HG02970 (cell line): ENCODE data around the gene SUPT4H1.
"Not testable (repeated sequence)": the region's sequence is repeated elsewhere in the genome, so short reads cannot be mapped to it uniquely, and the experiment has no call there.

Experiments
- ATAC-seq: cut with Tn5 transposase; IDR thresholded peaks from one replicate; pipeline ENCODE4 v1.9.1; 2021; ENCODE audit warnings: mild to moderate bottlenecking, moderate library complexity, moderate number of reproducible peaks; ENCODE audit not compliant: unreplicated experiment, low FRiP score

Gene SUPT4H1

GRCh38 chr17:58351831-58352595 is at the start of gene SUPT4H1:
TSS of gene SUPT4H1 (minus strand) at chr17:58352201. CDS start at chr17:58352135, 66 bp downstream.
- ATAC-seq, result peak; percentile 91

DNA sequence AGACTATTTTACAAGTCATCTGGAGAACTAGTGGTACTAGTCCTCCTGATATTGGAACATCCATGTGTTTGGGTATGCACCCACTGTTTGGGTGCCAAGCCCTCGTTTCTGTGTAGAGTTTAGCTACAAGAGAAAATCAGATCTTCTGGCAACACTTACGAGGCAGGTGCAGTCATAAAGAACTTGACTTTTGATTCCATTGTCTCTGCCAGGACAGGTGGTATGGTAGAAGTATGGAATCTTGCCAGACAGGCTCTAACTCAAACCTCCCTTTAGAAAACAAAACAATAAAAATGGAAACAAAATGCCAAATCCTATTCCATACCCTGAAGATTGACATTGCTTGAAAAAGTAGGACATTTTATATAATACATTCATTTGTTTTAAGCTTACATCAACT is 49.3 kb upstream of the SUPT4H1 start:
- ATAC-seq, result no peak

GRCh38 chr17:58400826-58401225 is 48.8 kb upstream of the SUPT4H1 start:
- no peak for ATAC-seq

DNA sequence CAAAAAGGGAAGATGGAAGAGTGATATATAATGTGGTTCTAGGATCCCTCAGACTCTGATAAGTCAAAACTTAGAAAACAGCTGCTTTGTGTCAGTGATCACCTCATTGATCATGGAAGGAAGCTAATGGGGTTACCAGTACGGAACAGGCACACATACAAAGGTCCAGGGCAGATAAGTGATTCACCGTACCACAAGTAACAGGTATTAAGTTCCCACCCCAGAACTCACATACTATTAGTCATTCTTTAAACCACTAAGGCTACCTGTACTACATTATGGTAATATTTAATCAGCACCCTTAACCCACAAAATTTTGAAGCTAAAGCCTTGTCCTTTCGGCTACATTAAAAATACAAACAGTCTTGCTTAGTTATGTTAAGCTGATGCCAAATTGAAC is 48.0 kb upstream of the SUPT4H1 start:
- ATAC-seq, result no peak

- ATAC-seq, result no peak
Observed at GRCh38 chr17:58398574-58399266, 46.7 kb upstream of the SUPT4H1 start.

DNA sequence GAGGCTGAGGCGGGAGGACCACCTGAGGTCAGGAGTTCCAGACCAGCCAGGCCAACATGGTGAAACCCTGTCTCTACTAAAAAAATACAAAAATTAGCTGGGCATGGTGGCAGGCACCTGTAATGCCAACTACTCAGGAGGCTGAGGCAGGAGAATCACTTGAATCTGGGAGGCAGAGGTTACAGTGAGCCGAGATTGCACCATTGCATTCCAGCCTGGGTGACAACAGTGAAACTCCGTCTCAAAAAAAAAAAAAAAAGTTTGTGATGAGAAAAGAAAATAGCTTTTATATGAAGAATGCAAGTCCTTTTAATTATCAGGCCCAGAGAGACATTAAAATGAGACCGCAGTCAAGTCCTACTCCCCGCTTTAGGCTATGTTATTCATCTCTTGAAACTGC is 45.4 kb upstream of the SUPT4H1 start:
- ATAC-seq, result not testable (repeated sequence)

- ATAC-seq, result no peak
Observed at GRCh38 chr17:58396173-58396572, 44.2 kb upstream of the SUPT4H1 start.

DNA sequence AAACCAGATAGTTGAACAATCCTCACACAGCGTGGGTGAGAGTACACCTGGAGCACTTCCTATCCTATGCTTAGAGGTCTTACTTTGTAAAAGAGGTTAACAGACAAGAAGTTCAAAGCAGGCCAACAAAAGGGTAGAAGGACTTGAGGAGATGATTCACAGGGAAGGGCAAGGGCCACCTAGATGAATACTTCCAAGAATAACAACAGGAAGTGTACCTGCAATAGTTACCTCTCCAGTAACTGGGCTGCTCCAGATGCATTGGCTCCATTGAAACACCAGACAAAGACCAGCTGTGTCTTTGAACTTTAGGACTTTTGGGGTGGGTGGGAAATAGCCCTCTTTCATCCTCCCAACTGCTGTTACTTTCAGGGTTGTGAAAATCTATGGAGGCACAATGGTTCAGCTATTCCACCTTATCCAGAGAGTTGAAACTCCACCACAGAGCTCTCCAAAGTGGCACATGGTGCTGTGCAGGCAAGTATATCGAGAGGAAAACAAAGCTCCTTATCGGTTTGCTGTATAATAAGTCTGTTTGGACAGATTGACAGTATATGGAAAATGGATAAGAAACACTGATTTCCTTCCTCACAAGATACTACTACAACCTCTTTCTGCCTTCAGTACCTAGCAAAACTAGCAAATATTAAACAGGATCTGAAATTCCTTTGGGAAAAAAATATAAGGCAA is 42.7 kb upstream of the SUPT4H1 start:
- no peak for ATAC-seq

- ATAC-seq, result no peak
Observed at GRCh38 chr17:58391302-58391984, 39.4 kb upstream of the SUPT4H1 start.

DNA sequence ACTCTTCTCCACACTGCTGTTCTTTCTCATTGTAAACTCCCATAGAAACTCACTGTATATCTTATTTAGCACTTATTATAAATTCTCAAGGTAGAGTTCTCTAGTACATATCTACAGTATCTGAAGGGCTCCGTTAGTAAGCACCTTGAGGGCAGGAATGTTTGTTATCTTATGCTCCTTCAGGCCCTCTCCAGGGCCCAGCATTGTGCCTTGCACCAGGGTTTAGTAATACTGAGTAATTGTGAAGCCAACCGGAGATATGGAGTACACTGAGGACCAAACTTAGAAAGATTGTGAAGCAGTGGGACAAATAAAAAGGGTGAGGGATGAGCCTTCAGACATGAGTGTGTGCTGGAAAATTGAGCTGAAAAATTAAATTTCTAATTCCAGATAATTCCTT is 38.9 kb upstream of the SUPT4H1 start:
- no peak for ATAC-seq

DNA sequence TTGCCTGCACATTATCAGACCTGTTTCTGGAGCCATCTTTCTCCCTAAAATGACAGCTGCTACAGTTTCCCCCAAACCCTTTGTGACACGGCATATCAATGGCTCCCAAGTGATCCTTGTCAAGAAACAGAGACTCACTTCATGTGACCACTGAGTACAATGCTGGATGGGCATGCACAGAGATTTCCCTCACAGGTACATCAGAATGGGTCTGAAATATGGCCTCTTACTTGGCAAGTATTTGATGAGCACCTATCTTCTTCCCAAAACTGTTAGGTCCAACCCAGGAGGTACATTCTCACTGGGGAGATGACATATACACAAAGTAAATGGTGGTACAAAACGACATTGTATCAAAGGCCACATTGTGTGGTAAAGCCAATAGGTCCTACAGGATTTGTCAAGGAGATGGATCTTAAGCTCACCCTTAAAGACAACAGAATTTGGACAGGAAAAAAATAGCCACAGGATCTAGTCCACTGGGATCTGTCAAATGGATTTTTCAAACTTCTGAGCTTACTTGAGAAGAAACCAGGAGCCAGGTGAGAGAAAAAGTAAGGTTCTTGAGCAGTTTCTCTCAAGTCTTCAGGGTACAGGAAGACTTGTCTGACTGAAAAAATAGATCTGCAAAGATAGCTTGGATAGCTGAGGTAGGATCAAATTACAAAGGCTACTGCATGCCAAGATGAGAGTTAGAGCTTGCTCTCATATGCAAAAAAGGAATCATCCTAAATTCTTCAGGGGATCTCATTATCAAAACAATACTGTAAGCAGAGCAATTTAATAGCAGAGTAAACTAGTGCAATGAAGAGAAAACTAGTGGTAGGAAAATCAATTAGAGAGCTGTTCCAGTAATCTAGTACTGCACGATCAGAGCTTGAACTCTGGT is 36.5 kb upstream of the SUPT4H1 start:
- no peak for ATAC-seq

DNA sequence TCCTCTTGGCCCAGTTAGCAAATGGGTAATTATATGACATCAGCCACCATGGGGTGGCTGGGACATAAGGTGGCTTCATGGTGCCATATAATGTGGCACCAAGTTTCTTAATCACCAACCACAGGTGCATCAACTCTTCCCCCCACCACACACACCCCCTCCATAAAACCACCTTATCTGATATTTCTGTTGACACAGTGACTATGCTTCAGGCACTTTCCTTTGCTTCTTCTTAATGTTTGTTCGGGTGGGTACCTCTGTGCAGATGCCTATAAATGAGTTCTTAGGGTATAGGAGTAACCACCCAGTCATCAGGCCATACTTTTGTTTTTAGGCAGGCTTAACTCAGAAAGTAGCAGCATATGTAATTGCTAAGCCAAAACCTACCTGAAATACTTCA is 35.8 kb upstream of the SUPT4H1 start:
- ATAC-seq, result no peak

DNA sequence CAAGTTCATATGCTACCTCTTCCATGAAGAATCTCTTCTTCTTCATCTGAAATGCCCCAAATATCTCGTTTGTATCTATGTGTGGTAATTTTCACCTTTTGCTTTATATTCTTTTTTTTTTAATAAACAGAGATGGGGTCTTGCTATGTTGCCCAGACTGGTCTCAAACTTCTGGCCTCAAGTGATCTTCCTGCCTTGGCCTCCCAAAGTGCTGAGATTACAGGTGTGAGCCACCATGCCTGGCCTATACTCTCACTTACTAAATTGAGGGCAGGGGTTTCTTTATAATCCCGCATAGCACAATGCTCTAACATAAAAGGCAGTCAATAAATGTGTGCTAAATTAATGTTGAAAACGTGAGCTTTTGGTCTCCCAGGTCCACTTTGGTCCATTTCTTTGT is 34.7 kb upstream of the SUPT4H1 start:
- ATAC-seq, result no peak

- no peak for ATAC-seq
Observed at GRCh38 chr17:58385359-58385899, 33.4 kb upstream of the SUPT4H1 start.

DNA sequence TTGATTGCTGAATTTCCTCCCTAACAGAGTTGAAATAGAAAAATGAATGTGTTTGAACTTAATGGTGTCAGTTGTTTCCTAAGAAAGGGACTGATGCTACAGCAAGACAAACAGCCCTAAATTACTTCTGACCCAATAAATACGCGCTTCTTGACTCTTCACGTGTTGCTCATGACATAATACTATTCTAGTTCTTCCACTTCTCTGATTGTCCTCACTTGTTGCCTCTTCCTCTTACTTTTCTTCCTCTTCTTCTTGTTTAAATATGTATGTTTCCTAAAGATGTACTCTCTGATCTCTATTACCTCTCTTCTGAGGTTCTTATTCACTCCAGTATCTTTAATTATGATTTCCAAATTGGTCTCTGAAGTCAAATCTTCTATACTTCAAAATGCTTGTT is 32.9 kb upstream of the SUPT4H1 start:
- no peak for ATAC-seq

DNA sequence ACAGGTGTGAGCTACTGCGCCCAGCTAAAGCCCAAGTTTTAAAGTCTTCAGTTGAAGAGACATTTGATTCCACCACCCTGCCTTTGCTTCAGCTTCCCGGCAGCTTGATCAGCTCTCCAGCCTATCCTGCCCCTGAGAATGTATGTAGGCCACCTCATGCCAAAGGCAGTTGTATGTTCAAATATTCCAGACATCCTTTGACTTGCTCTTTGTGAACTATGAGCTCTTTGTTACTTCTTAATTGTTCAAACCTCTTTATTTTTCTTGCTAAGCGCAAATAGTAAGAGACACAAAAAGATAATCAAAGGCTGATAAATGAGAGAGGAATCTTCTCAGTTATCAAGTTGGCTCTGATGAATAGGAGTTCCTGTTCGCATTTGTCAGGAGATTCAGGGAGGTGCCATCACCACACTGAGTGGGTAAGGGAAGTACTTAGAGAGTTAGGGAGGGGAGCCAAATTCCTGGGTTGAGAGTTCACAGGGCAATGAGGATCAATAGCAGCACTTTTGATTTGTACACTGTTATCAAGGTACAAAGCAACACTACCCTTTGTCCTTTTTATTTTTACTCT is 32.0 kb upstream of the SUPT4H1 start:
- ATAC-seq, result no peak

DNA sequence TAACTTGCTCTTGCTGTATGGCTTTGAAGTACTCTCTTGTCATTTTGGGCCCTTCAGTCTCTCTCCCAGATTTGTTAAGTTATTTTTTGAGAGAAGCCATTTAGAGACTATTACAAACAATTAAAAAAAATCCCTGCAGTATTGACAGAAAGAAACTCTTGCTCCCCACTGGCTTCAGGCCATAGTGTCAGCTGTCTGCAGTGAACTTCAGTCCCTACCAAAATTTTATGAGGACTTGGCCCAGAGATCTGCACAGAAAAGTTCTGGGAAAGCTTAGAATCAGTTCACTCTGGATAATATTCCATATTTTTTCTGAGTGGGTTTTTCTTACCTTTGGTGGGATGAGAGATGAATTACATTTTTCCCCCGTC is 30.9 kb upstream of the SUPT4H1 start:
- no peak for ATAC-seq

- ATAC-seq, result no peak
Observed at GRCh38 chr17:58382108-58382871, 30.3 kb upstream of the SUPT4H1 start.
